ENCODE measurements around the gene FOXO3B. TPM values are rescaled to one million over a fixed set of nuclear protein-coding genes. Genes with fewer than 3 reads are reported as not detected.
"Not testable (repeated sequence)": the region's sequence is repeated elsewhere in the genome, so short reads cannot be mapped to it uniquely, and the experiment has no call there.

FOXO3B gene
- total RNA-seq, 8 experiments from 2014 or later = 3.9 to 21.4 (median 10.9) TPM

GRCh38 chr17:18682668-18683067 is 554 bp upstream of the FOXO3B start:
- in situ Hi-C loops (cut with MboI; ENCODE audit: low pct_unique_long_range_greater_than_20kb in 2 of 9, low sequenced_read_pairs in 9 of 9, unreplicated experiment in 9 of 9) = not testable (repeated sequence)
- ATAC-seq (replicated peaks in 6 of 8) = peak; percentile 1 to 55 (median 12)

GRCh38 chr17:18677381-18677780 is 4.7 kb downstream of the FOXO3B start:
- H3K4me1 ChIP-seq (replicated peaks in 1 of 2); H3K27ac ChIP-seq; in situ Hi-C loops (cut with MboI; ENCODE audit: low pct_unique_long_range_greater_than_20kb in 2 of 9, low sequenced_read_pairs in 9 of 9, unreplicated experiment in 9 of 9); ATAC-seq (replicated peaks in 6 of 8); H3K4me3 ChIP-seq: not testable (repeated sequence)
- 80 to 93% methylated on average over 1 to 3 of the region's 29 CpGs; no CpG with 5 or more reads in 8 of the 10 experiments for WGBS, 10 experiments

More at GRCh38 chr17:18682668-18683067, 554 bp upstream of the FOXO3B start:
- not testable (repeated sequence) for H3K4me1 ChIP-seq (replicated peaks in 1 of 2); H3K27ac ChIP-seq
- H3K4me3 ChIP-seq = peak overlapping the region in 4 of 5 donors; percentile 18 to 56 (median 30)
- WGBS, 10 experiments = 0% methylated on average over 1 of the region's 3 CpGs; no CpG with 5 or more reads in 9 of the 10 experiments

GRCh38 chr17:18676928-18677327 is 5.2 kb downstream of the FOXO3B start:
- H3K4me3 ChIP-seq; H3K27ac ChIP-seq; in situ Hi-C loops (cut with MboI; ENCODE audit: low pct_unique_long_range_greater_than_20kb in 2 of 9, low sequenced_read_pairs in 9 of 9, unreplicated experiment in 9 of 9); ATAC-seq (replicated peaks in 6 of 8); H3K4me1 ChIP-seq (replicated peaks in 1 of 2): not testable (repeated sequence)
- no CpG with 5 or more reads among the region's 3 CpGs for WGBS, 10 experiments

GRCh38 chr17:18672395-18673227 is 9.5 kb downstream of the FOXO3B start:
- H3K27ac ChIP-seq; H3K4me3 ChIP-seq; H3K4me1 ChIP-seq (replicated peaks in 1 of 2); in situ Hi-C loops (cut with MboI; ENCODE audit: low pct_unique_long_range_greater_than_20kb in 2 of 9, low sequenced_read_pairs in 9 of 9, unreplicated experiment in 9 of 9): not testable (repeated sequence)
- peak in 4 of 8 experiments; percentile 16 to 27 (median 18) for ATAC-seq (replicated peaks in 6 of 8)
- 94 to 100% (median 96%) methylated on average over 5 to 13 of the region's 102 CpGs; no CpG with 5 or more reads in 6 of the 10 experiments for WGBS, 10 experiments

GRCh38 chr17:18668625-18669024 is 13.5 kb downstream of the FOXO3B start:
- in situ Hi-C loops (cut with MboI; ENCODE audit: low pct_unique_long_range_greater_than_20kb in 2 of 9, low sequenced_read_pairs in 9 of 9, unreplicated experiment in 9 of 9); H3K27ac ChIP-seq; H3K4me1 ChIP-seq (replicated peaks in 1 of 2); H3K4me3 ChIP-seq; ATAC-seq (replicated peaks in 6 of 8): not testable (repeated sequence)
- WGBS, 10 experiments = 0 to 100% (median 80%) methylated on average over 1 of the region's 1 CpG; no CpG with 5 or more reads in 7 of the 10 experiments

GRCh38 chr17:18667535-18667934 is 14.6 kb downstream of the FOXO3B start:
- H3K27ac ChIP-seq; H3K4me1 ChIP-seq (replicated peaks in 1 of 2); ATAC-seq (replicated peaks in 6 of 8); H3K4me3 ChIP-seq; in situ Hi-C loops (cut with MboI; ENCODE audit: low pct_unique_long_range_greater_than_20kb in 2 of 9, low sequenced_read_pairs in 9 of 9, unreplicated experiment in 9 of 9): not testable (repeated sequence)
- 100% methylated on average over 1 of the region's 3 CpGs; no CpG with 5 or more reads in 8 of the 10 experiments for whole genome bisulfite sequencing, 10 experiments

- H3K4me3 ChIP-seq; in situ Hi-C loops (cut with MboI; ENCODE audit: low pct_unique_long_range_greater_than_20kb in 2 of 9, low sequenced_read_pairs in 9 of 9, unreplicated experiment in 9 of 9); H3K27ac ChIP-seq; H3K4me1 ChIP-seq (replicated peaks in 1 of 2); ATAC-seq (replicated peaks in 6 of 8): not testable (repeated sequence)
- WGBS, 10 experiments = no CpG with 5 or more reads among the region's 2 CpGs
Measured at GRCh38 chr17:18666326-18666725, 15.8 kb downstream of the FOXO3B start.

- H3K4me1 ChIP-seq (replicated peaks in 1 of 2); H3K27ac ChIP-seq; H3K4me3 ChIP-seq; in situ Hi-C loops (cut with MboI; ENCODE audit: low pct_unique_long_range_greater_than_20kb in 2 of 9, low sequenced_read_pairs in 9 of 9, unreplicated experiment in 9 of 9); ATAC-seq (replicated peaks in 6 of 8): not testable (repeated sequence)
- 67% methylated on average over 1 of the region's 5 CpGs; no CpG with 5 or more reads in 9 of the 10 experiments for WGBS, 10 experiments
Measured at GRCh38 chr17:18661924-18662624, 20.0 kb downstream of the FOXO3B start.

- 60 to 100% (median 85%) methylated on average over 1 to 8 of the region's 23 CpGs; no CpG with 5 or more reads in 4 of the 10 experiments for WGBS, 10 experiments
- ATAC-seq (replicated peaks in 6 of 8) = peak in 2 of 8 experiments; percentile 20 to 37
- H3K27ac ChIP-seq; H3K4me3 ChIP-seq; H3K4me1 ChIP-seq (replicated peaks in 1 of 2); in situ Hi-C loops (cut with MboI; ENCODE audit: low pct_unique_long_range_greater_than_20kb in 2 of 9, low sequenced_read_pairs in 9 of 9, unreplicated experiment in 9 of 9): not testable (repeated sequence)
Measured at GRCh38 chr17:18650094-18650493, 32.0 kb downstream of the FOXO3B start.

- whole genome bisulfite sequencing, 10 experiments = no CpG with 5 or more reads among the region's 9 CpGs
- in situ Hi-C loops (cut with MboI; ENCODE audit: low pct_unique_long_range_greater_than_20kb in 2 of 9, low sequenced_read_pairs in 9 of 9, unreplicated experiment in 9 of 9); ATAC-seq (replicated peaks in 6 of 8); H3K4me1 ChIP-seq (replicated peaks in 1 of 2); H3K4me3 ChIP-seq; H3K27ac ChIP-seq: not testable (repeated sequence)
Measured at GRCh38 chr17:18644291-18644690, 37.8 kb downstream of the FOXO3B start, which contains the start of gene TBC1D28. Gene TBC1D28, minus strand, starts transcription at chr17:18644391. Its CDS starts 3,039 bp downstream, at chr17:18641352.

- WGBS, 10 experiments = no CpG with 5 or more reads among the region's 6 CpGs
- in situ Hi-C loops (cut with MboI; ENCODE audit: low pct_unique_long_range_greater_than_20kb in 2 of 9, low sequenced_read_pairs in 9 of 9, unreplicated experiment in 9 of 9); H3K4me1 ChIP-seq (replicated peaks in 1 of 2); H3K27ac ChIP-seq; ATAC-seq (replicated peaks in 6 of 8); H3K4me3 ChIP-seq: not testable (repeated sequence)
Measured at GRCh38 chr17:18643124-18643523, 39.0 kb downstream of the FOXO3B start.

GRCh38 chr17:18638357-18638756 is 43.8 kb downstream of the FOXO3B start:
- H3K27ac ChIP-seq; H3K4me1 ChIP-seq (replicated peaks in 1 of 2); ATAC-seq (replicated peaks in 6 of 8); in situ Hi-C loops (cut with MboI; ENCODE audit: low pct_unique_long_range_greater_than_20kb in 2 of 9, low sequenced_read_pairs in 9 of 9, unreplicated experiment in 9 of 9); H3K4me3 ChIP-seq: not testable (repeated sequence)
- 92 to 100% (median 100%) methylated on average over 2 to 3 of the region's 13 CpGs; no CpG with 5 or more reads in 7 of the 10 experiments for WGBS, 10 experiments

GRCh38 chr17:18636237-18636636 is 45.9 kb downstream of the FOXO3B start:
- H3K4me1 ChIP-seq (replicated peaks in 1 of 2); H3K27ac ChIP-seq; H3K4me3 ChIP-seq; in situ Hi-C loops (cut with MboI; ENCODE audit: low pct_unique_long_range_greater_than_20kb in 2 of 9, low sequenced_read_pairs in 9 of 9, unreplicated experiment in 9 of 9): not testable (repeated sequence)
- 100% methylated on average over 2 of the region's 7 CpGs; no CpG with 5 or more reads in 9 of the 10 experiments for WGBS, 10 experiments
- ATAC-seq (replicated peaks in 6 of 8) = peak in 1 of 8 experiments; percentile 18

Measured in motor neuron (in vitro differentiated cells).